ENCODE results near the gene PNPLA1.

Gene PNPLA1

DNA sequence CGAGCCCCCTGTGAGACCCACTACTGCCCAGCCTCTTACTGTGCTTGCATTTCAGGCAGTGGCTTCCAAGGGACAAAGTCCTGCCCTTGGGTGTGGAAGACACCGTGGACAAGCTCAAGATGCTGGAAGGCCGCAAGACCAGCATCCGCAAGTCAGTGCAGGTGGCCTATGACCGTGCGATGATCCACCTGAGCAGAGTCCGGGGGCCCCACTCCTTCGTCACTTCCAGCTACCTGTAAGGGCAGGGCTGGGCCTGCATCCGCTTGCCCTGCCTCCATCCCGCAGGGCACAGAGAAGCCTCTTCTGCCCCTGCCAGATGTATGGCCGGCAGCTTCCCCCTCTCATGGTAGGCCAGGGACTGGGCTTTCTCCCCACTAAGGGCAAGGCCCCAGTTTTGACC lies 39.5 kb upstream of the PNPLA1 start:
- peaks cover 12 to 33% of the 10 kb centered on the region in 2 donors for H3K4me1 ChIP-seq (ENCODE audit: control insufficient read depth in 2 of 2, insufficient read depth in 2 of 2, low read length in 2 of 2)
- H3K9ac ChIP-seq (ENCODE audit: low read depth in 1 of 2, low read length in 2 of 2): no peak overlapping the region
- no peaks in the 10 kb centered on the region for H3K27me3 ChIP-seq (ENCODE audit: control insufficient read depth in 2 of 2, insufficient read depth in 2 of 2, low read length in 2 of 2)
- no peaks in the 10 kb centered on the region for H3K9me3 ChIP-seq (ENCODE audit: control insufficient read depth in 2 of 2, low read length in 2 of 2)
- H3K36me3 ChIP-seq (ENCODE audit: control insufficient read depth in 2 of 2, insufficient read depth in 2 of 2, low read length in 2 of 2): peaks cover 58 to 66% of the 10 kb centered on the region in 2 donors
- H3K27ac ChIP-seq (ENCODE audit: low read depth in 2 of 2, low read length in 2 of 2): no peak overlapping the region
- H3K4me3 ChIP-seq (ENCODE audit: low read length in 2 of 2): no peak overlapping the region

DNA sequence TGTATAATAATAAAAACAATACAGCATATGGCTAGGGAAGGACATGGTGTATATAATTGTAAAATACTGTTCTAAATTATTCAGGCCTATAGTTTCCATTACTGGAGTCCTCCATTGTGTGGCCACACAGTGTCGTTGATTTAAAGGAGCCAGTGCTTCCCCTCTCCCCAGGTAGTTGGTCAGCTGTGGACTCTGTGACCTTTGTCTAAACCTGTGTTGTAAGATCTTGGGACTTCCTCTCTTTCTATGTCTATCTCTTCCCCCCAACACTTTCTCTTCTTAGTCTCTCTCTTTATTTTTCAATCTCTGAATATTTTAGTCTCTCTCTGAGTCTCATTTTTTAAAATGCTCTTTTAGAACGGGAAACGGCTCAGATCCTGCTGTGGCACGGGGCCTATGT lies 37.7 kb upstream of the PNPLA1 start:
- Histone ChIP-seq H3K4me3 (ENCODE audit: low read length in 2 of 2) (no peak overlapping the region), H3K27ac (ENCODE audit: low read depth in 2 of 2, low read length in 2 of 2) (no peak overlapping the region), H3K27me3 (ENCODE audit: control insufficient read depth in 2 of 2, insufficient read depth in 2 of 2, low read length in 2 of 2) (no peaks in the 10 kb centered on the region), H3K9ac (ENCODE audit: low read depth in 1 of 2, low read length in 2 of 2) (no peak overlapping the region), H3K36me3 (ENCODE audit: control insufficient read depth in 2 of 2, insufficient read depth in 2 of 2, low read length in 2 of 2) (peaks cover 52% of the 10 kb centered on the region in 2 donors), H3K4me1 (ENCODE audit: control insufficient read depth in 2 of 2, insufficient read depth in 2 of 2, low read length in 2 of 2) (peaks cover 12 to 24% of the 10 kb centered on the region in 2 donors), H3K9me3 (ENCODE audit: control insufficient read depth in 2 of 2, low read length in 2 of 2) (no peaks in the 10 kb centered on the region)

DNA sequence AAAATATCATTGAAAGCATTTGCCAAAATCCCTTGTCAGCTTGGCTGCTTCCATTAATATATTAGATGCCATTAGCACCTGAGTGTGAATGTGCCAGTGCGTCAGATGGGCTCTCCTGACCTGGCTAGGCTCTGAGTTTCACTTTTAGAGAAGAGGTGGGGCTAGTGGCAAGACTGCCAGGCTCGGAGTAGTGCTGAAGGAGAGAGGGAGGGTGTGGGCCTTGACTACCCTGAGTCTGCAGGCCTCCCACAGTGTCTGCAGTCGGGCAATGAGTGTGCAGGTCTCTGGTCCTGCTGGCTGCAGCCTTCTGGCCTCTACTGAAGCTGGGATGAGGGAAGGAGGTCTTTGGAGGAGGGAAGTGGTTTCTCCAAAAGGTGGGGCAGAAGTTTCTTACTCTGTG lies 34.6 kb upstream of the PNPLA1 start:
- Histone ChIP-seq H3K4me3 (ENCODE audit: low read length in 2 of 2) (no peak overlapping the region), H3K36me3 (ENCODE audit: control insufficient read depth in 2 of 2, insufficient read depth in 2 of 2, low read length in 2 of 2) (peaks cover 24 to 28% of the 10 kb centered on the region in 2 donors), H3K27ac (ENCODE audit: low read depth in 2 of 2, low read length in 2 of 2) (no peak overlapping the region), H3K27me3 (ENCODE audit: control insufficient read depth in 2 of 2, insufficient read depth in 2 of 2, low read length in 2 of 2) (no peaks in the 10 kb centered on the region), H3K9me3 (ENCODE audit: control insufficient read depth in 2 of 2, low read length in 2 of 2) (no peaks in the 10 kb centered on the region), H3K4me1 (ENCODE audit: control insufficient read depth in 2 of 2, insufficient read depth in 2 of 2, low read length in 2 of 2) (peaks cover 0 to 5% of the 10 kb centered on the region in 2 donors), H3K9ac (ENCODE audit: low read depth in 1 of 2, low read length in 2 of 2) (no peak overlapping the region)

DNA sequence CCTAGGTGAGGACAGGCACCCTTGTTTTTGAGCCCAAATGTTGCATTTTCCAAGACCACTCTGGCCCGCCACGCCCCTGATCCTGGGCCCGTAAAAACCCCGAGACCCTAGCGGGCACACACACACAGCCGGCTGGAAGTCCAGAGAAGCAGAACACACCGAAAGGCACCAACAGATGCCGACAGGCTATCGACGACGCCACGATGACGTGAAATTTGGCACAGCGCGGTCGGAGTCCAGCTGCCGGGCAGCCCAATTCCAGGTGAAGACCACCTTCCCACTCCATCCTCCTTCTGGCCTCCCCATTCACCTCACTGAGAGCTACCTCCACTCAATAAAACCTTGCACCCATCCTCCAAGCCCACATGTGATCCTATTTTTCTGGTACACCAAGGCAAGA lies 34.0 kb upstream of the PNPLA1 start:
- Histone ChIP-seq H3K36me3 (ENCODE audit: control insufficient read depth in 2 of 2, insufficient read depth in 2 of 2, low read length in 2 of 2) (peaks cover 19 to 23% of the 10 kb centered on the region in 2 donors), H3K9me3 (ENCODE audit: control insufficient read depth in 2 of 2, low read length in 2 of 2) (no peaks in the 10 kb centered on the region), H3K27me3 (ENCODE audit: control insufficient read depth in 2 of 2, insufficient read depth in 2 of 2, low read length in 2 of 2) (no peaks in the 10 kb centered on the region), H3K27ac (ENCODE audit: low read depth in 2 of 2, low read length in 2 of 2) (no peak overlapping the region), H3K4me1 (ENCODE audit: control insufficient read depth in 2 of 2, insufficient read depth in 2 of 2, low read length in 2 of 2) (peaks cover 0 to 5% of the 10 kb centered on the region in 2 donors), H3K9ac (ENCODE audit: low read depth in 1 of 2, low read length in 2 of 2) (no peak overlapping the region), H3K4me3 (ENCODE audit: low read length in 2 of 2) (no peak overlapping the region)

- Histone ChIP-seq H3K4me3 (ENCODE audit: low read length in 2 of 2) (no peak overlapping the region), H3K27ac (ENCODE audit: low read depth in 2 of 2, low read length in 2 of 2) (no peak overlapping the region), H3K36me3 (ENCODE audit: control insufficient read depth in 2 of 2, insufficient read depth in 2 of 2, low read length in 2 of 2) (no peaks in the 10 kb centered on the region), H3K27me3 (ENCODE audit: control insufficient read depth in 2 of 2, insufficient read depth in 2 of 2, low read length in 2 of 2) (no peaks in the 10 kb centered on the region), H3K4me1 (ENCODE audit: control insufficient read depth in 2 of 2, insufficient read depth in 2 of 2, low read length in 2 of 2) (peaks cover 0 to 5% of the 10 kb centered on the region in 2 donors), H3K9ac (ENCODE audit: low read depth in 1 of 2, low read length in 2 of 2) (no peak overlapping the region), H3K9me3 (ENCODE audit: control insufficient read depth in 2 of 2, low read length in 2 of 2) (no peaks in the 10 kb centered on the region)
Measured at GRCh38 chr6:36239774-36240173, 30.1 kb upstream of the PNPLA1 start.

GRCh38 chr6:36241728-36242127 lies 28.1 kb upstream of the PNPLA1 start:
- H3K27ac ChIP-seq (ENCODE audit: low read depth in 2 of 2, low read length in 2 of 2): no peak overlapping the region
- H3K9me3 ChIP-seq (ENCODE audit: control insufficient read depth in 2 of 2, low read length in 2 of 2): no peaks in the 10 kb centered on the region

DNA sequence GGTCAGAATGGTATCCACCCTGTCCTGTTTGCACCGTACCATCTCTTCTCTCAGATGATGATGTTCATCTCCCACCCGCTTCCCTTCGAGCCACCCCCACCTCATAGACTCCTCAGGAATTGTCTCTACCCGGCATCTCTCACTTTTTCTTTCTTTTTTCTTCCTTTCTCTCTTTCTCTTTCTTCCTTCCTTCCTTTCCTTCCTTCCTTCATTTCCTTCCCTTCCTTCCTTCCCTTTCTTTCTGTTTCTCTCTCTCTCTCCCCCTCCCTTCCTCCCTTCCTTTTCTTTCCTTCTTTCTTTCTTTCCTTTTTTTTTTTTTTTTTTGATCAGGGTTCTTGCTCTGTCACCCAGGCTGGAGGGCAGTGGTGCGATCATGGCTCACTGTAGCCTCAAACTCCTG lies 27.7 kb upstream of the PNPLA1 start:
- H3K9ac ChIP-seq (ENCODE audit: low read depth in 1 of 2, low read length in 2 of 2): no peak overlapping the region
- no peak overlapping the region for H3K27ac ChIP-seq (ENCODE audit: low read depth in 2 of 2, low read length in 2 of 2)
- no peaks in the 10 kb centered on the region for H3K27me3 ChIP-seq (ENCODE audit: control insufficient read depth in 2 of 2, insufficient read depth in 2 of 2, low read length in 2 of 2)
- H3K36me3 ChIP-seq (ENCODE audit: control insufficient read depth in 2 of 2, insufficient read depth in 2 of 2, low read length in 2 of 2): no peaks in the 10 kb centered on the region
- H3K9me3 ChIP-seq (ENCODE audit: control insufficient read depth in 2 of 2, low read length in 2 of 2): no peaks in the 10 kb centered on the region
- H3K4me1 ChIP-seq (ENCODE audit: control insufficient read depth in 2 of 2, insufficient read depth in 2 of 2, low read length in 2 of 2): peaks cover 4 to 8% of the 10 kb centered on the region in 2 donors
- H3K4me3 ChIP-seq (ENCODE audit: low read length in 2 of 2): no peak overlapping the region

More at GRCh38 chr6:36241728-36242127, 28.1 kb upstream of the PNPLA1 start:
- no peaks in the 10 kb centered on the region for H3K36me3 ChIP-seq (ENCODE audit: control insufficient read depth in 2 of 2, insufficient read depth in 2 of 2, low read length in 2 of 2)
- no peak overlapping the region for H3K4me3 ChIP-seq (ENCODE audit: low read length in 2 of 2)
- H3K27me3 ChIP-seq (ENCODE audit: control insufficient read depth in 2 of 2, insufficient read depth in 2 of 2, low read length in 2 of 2): no peaks in the 10 kb centered on the region
- peaks cover 4 to 8% of the 10 kb centered on the region in 2 donors for H3K4me1 ChIP-seq (ENCODE audit: control insufficient read depth in 2 of 2, insufficient read depth in 2 of 2, low read length in 2 of 2)
- H3K9ac ChIP-seq (ENCODE audit: low read depth in 1 of 2, low read length in 2 of 2): no peak overlapping the region

DNA sequence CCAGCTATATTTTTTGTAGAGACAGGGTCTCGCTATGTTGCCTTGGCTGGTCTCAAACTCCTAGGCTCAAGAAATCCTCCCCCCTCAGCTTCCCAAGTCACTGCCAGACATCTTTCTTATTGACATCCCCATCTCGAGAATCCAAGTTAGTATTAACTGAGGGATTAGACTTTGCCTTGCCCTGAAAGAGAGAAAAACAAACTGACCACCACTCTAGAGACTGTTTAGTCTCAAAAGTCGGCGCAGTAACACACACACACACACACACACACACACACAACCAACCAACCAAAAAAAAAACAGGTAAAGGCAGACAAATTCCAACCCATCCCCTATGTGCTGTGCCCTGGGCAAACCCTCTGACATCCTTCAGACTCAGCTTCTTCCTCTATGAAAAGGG lies 27.2 kb upstream of the PNPLA1 start:
- Histone ChIP-seq H3K27ac (ENCODE audit: low read depth in 2 of 2, low read length in 2 of 2) (no peak overlapping the region), H3K4me3 (ENCODE audit: low read length in 2 of 2) (no peak overlapping the region), H3K9ac (ENCODE audit: low read depth in 1 of 2, low read length in 2 of 2) (no peak overlapping the region), H3K9me3 (ENCODE audit: control insufficient read depth in 2 of 2, low read length in 2 of 2) (no peaks in the 10 kb centered on the region), H3K27me3 (ENCODE audit: control insufficient read depth in 2 of 2, insufficient read depth in 2 of 2, low read length in 2 of 2) (no peaks in the 10 kb centered on the region), H3K4me1 (ENCODE audit: control insufficient read depth in 2 of 2, insufficient read depth in 2 of 2, low read length in 2 of 2) (peaks cover 4 to 8% of the 10 kb centered on the region in 2 donors), H3K36me3 (ENCODE audit: control insufficient read depth in 2 of 2, insufficient read depth in 2 of 2, low read length in 2 of 2) (no peaks in the 10 kb centered on the region)

- Histone ChIP-seq H3K4me1 (ENCODE audit: control insufficient read depth in 2 of 2, insufficient read depth in 2 of 2, low read length in 2 of 2) (peaks cover 4 to 8% of the 10 kb centered on the region in 2 donors), H3K27me3 (ENCODE audit: control insufficient read depth in 2 of 2, insufficient read depth in 2 of 2, low read length in 2 of 2) (no peaks in the 10 kb centered on the region), H3K9me3 (ENCODE audit: control insufficient read depth in 2 of 2, low read length in 2 of 2) (no peaks in the 10 kb centered on the region), H3K27ac (ENCODE audit: low read depth in 2 of 2, low read length in 2 of 2) (no peak overlapping the region), H3K4me3 (ENCODE audit: low read length in 2 of 2) (no peak overlapping the region), H3K9ac (ENCODE audit: low read depth in 1 of 2, low read length in 2 of 2) (no peak overlapping the region), H3K36me3 (ENCODE audit: control insufficient read depth in 2 of 2, insufficient read depth in 2 of 2, low read length in 2 of 2) (no peaks in the 10 kb centered on the region)
Measured at GRCh38 chr6:36243562-36244212, 26.2 kb upstream of the PNPLA1 start.

DNA sequence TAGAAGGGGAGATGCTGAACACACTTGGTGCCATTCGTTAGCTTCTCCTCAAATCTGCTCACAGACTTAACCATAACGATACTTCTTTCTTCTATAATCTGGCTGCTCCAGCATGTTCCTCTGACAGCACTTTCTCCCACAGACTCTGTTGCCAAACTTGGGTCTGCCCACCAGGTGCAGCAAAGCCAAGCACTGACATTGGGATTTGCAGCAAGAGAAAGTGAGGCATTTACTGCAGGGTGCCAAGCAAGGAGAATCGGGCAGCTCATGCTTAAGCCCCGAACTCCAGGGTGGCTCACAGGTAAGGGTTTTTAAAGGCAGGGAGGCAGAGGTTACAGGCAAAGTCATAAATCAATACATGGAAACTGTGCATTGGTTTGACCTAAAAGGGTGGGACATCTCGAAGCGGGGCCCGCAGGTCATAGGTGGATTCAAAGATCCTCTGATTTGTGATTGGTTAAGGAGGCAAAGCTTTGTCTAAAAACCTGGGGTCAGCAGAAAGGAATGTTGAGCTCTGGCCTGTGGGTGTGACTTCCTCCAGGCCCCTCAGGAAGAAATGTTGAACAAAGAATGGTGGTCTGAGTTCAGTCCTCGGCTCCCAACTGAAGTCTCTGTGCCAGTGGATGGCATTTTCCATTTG lies 25.1 kb upstream of the PNPLA1 start:
- Histone ChIP-seq H3K4me1 (ENCODE audit: control insufficient read depth in 2 of 2, insufficient read depth in 2 of 2, low read length in 2 of 2) (peaks cover 4 to 8% of the 10 kb centered on the region in 2 donors), H3K9ac (ENCODE audit: low read depth in 1 of 2, low read length in 2 of 2) (no peak overlapping the region), H3K27ac (ENCODE audit: low read depth in 2 of 2, low read length in 2 of 2) (no peak overlapping the region), H3K27me3 (ENCODE audit: control insufficient read depth in 2 of 2, insufficient read depth in 2 of 2, low read length in 2 of 2) (no peaks in the 10 kb centered on the region), H3K4me3 (ENCODE audit: low read length in 2 of 2) (no peak overlapping the region), H3K36me3 (ENCODE audit: control insufficient read depth in 2 of 2, insufficient read depth in 2 of 2, low read length in 2 of 2) (no peaks in the 10 kb centered on the region), H3K9me3 (ENCODE audit: control insufficient read depth in 2 of 2, low read length in 2 of 2) (no peaks in the 10 kb centered on the region)

All from mucosa of rectum (tissue), 2 donors.